Parathyroid adenoma (tissue), 2 donors: Measurements from ENCODE around the gene S100A5.

ENCODE experiments used
- H2AFZ ChIP-seq: fragments of 300-600 bp; sonication (generic); one replicate; pipeline ENCODE4 v1.7.0; 2017; ENCODE audit warnings: antibody characterized with exemption, mild to moderate bottlenecking
- H3K27ac ChIP-seq: fragments of 300-600 bp; sonication (generic); one replicate; pipeline ENCODE4 v1.7.0; 2017
- H3K27me3 ChIP-seq: fragments of 300-600 bp; sonication (generic); one replicate; pipeline ENCODE4 v1.7.0; 2017; ENCODE audit warnings: low read length; ENCODE audit not compliant: control insufficient read depth, insufficient read depth
- H3K36me3 ChIP-seq: fragments of 300-600 bp; sonication (generic); one replicate; pipeline ENCODE4 v1.7.0; 2017; ENCODE audit warnings: low read length; ENCODE audit not compliant: control insufficient read depth, insufficient read depth
- H3K4me1 ChIP-seq: fragments of 300-600 bp; sonication (generic); one replicate; pipeline ENCODE4 v1.7.0; 2017; ENCODE audit warnings: control low read depth
- H3K4me2 ChIP-seq: fragments of 300-600 bp; sonication (generic); one replicate; pipeline ENCODE4 v1.7.0; 2017; ENCODE audit warnings: low read length
- H3K4me3 ChIP-seq: fragments of 300-600 bp; sonication (generic); one replicate; pipeline ENCODE4 v1.7.0; 2017; ENCODE audit warnings: low read depth, low read length
- H3K79me2 ChIP-seq: fragments of 300-600 bp; sonication (generic); one replicate; pipeline ENCODE4 v1.7.0; 2017; ENCODE audit warnings: control low read depth
- H3K9ac ChIP-seq: fragments of 300-600 bp; sonication (generic); one replicate; pipeline ENCODE4 v1.7.0; 2017; ENCODE audit warnings: mild to moderate bottlenecking
- H3K9me3 ChIP-seq: fragments of 300-600 bp; sonication (generic); one replicate; pipeline ENCODE4 v1.7.0; 2017; ENCODE audit warnings: low read length; ENCODE audit not compliant: control insufficient read depth
- TF ChIP-seq, protein P1 (sequence below): fragments of 300-600 bp; sonication (generic); IDR thresholded peaks from one replicate; pipeline ENCODE4 v1.7.0; 2017; ENCODE audit warnings: antibody characterized with exemption, mild to moderate bottlenecking
- donor health status: primary hyperparathyroidism.

S100A5 gene

DNA sequence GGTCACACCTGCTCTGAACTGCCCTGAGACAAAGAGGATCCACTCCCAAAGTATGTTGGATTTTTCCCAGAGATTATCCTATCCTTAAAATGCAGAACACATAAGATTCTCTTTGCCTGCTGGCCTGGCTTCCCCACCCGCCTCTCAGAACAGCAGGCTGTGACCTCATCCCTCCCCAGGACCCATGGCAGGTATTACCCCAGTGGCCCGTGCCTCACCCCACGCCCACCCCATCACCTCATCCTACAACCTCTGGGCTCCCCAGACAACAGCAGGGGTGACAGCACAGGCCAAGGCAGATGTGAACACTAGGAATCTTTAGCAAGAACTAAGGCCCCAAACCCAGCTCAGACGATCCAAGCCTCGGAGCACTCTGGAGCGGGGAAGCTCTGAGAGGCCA lies 45.2 kb downstream of the S100A5 start:
- no peak overlapping the region for H3K27ac ChIP-seq
- H3K4me2 ChIP-seq = no peak overlapping the region
- no peaks in the 10 kb centered on the region for H3K4me1 ChIP-seq
- no peak overlapping the region for H3K9ac ChIP-seq
- H3K9me3 ChIP-seq = no peaks in the 10 kb centered on the region
- no peak overlapping the region for H3K4me3 ChIP-seq
- no peaks in the 10 kb centered on the region for H3K36me3 ChIP-seq
- no peaks in the 10 kb centered on the region for H3K27me3 ChIP-seq
- no peak overlapping the region for H2AFZ ChIP-seq
- TF ChIP-seq, protein P1, sequence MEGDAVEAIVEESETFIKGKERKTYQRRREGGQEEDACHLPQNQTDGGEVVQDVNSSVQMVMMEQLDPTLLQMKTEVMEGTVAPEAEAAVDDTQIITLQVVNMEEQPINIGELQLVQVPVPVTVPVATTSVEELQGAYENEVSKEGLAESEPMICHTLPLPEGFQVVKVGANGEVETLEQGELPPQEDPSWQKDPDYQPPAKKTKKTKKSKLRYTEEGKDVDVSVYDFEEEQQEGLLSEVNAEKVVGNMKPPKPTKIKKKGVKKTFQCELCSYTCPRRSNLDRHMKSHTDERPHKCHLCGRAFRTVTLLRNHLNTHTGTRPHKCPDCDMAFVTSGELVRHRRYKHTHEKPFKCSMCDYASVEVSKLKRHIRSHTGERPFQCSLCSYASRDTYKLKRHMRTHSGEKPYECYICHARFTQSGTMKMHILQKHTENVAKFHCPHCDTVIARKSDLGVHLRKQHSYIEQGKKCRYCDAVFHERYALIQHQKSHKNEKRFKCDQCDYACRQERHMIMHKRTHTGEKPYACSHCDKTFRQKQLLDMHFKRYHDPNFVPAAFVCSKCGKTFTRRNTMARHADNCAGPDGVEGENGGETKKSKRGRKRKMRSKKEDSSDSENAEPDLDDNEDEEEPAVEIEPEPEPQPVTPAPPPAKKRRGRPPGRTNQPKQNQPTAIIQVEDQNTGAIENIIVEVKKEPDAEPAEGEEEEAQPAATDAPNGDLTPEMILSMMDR = no peak
- no peaks in the 10 kb centered on the region for H3K79me2 ChIP-seq

- Histone ChIP-seq H3K4me1 (no peaks in the 10 kb centered on the region), H3K4me3 (no peak overlapping the region), H3K9me3 (no peaks in the 10 kb centered on the region), H3K27me3 (no peaks in the 10 kb centered on the region), H3K27ac (no peak overlapping the region), H3K9ac (no peak overlapping the region), H3K36me3 (no peaks in the 10 kb centered on the region), H2AFZ (no peak overlapping the region), H3K4me2 (no peak overlapping the region), H3K79me2 (no peaks in the 10 kb centered on the region)
- TF ChIP-seq, protein P1 = peak; percentile 78
Observed at GRCh38 chr1:153494976-153495535, 45.7 kb downstream of the S100A5 start.

- TF ChIP-seq, protein P1 = no peak
- H3K27me3 ChIP-seq = no peaks in the 10 kb centered on the region
- no peak overlapping the region for H3K4me2 ChIP-seq
- no peak overlapping the region for H3K27ac ChIP-seq
- H3K9me3 ChIP-seq = no peaks in the 10 kb centered on the region
- no peak overlapping the region for H2AFZ ChIP-seq
- no peaks in the 10 kb centered on the region for H3K4me1 ChIP-seq
- no peaks in the 10 kb centered on the region for H3K79me2 ChIP-seq
- H3K4me3 ChIP-seq = no peak overlapping the region
- H3K36me3 ChIP-seq = no peaks in the 10 kb centered on the region
- H3K9ac ChIP-seq = no peak overlapping the region
Observed at GRCh38 chr1:153493343-153493960, 47.3 kb downstream of the S100A5 start.

DNA sequence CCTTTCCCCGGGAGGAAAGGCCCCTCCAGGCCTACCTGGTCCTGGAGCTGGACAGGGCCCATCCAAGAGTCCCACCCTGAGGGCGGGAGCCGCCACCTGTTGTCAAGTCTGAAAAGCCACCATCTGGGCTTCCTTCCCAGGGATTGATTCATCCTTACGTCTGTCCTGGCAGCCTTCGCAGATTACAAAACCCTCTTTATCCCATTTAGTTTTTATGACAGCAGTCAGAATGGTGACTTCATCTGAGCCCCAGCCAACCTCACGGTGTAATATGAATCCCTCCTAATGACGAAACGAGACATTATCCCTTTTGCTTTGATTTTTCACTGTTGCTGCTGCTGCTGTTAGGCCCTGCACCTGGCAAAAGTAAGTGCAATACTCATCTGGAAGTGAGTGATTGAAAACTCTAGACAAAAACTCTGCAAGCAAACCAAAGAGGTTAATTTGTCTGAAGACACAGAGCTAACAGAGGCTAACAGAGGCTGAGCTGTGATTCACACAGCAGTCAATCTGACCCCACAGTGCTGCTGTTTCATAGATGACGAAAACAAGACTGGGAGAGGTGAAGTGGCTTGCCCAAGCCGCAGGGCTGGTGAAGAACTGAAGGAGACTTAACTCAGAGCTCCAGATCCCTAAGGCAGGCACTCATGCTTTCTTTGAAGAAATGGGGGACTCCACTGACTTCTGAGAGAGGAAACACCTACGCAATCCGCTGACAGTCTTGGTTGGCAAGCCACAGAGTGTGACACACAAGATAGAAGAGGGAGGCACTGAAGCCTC lies 50.3 kb downstream of the S100A5 start:
- H3K27ac ChIP-seq = no peak overlapping the region

More for the DNA sequence above, 50.3 kb downstream of the S100A5 start:
- H2AFZ ChIP-seq = no peak overlapping the region
- H3K79me2 ChIP-seq = no peaks in the 10 kb centered on the region
- no peak overlapping the region for H3K4me2 ChIP-seq
- no peaks in the 10 kb centered on the region for H3K9me3 ChIP-seq
- no peaks in the 10 kb centered on the region for H3K4me1 ChIP-seq
- no peaks in the 10 kb centered on the region for H3K36me3 ChIP-seq
- TF ChIP-seq, protein P1 = no peak
- H3K9ac ChIP-seq = no peak overlapping the region
- no peak overlapping the region for H3K4me3 ChIP-seq
- H3K27me3 ChIP-seq = no peaks in the 10 kb centered on the region
